CD4-positive, alpha-beta T cell treated with Interleukin-6 for 4 hours (primary cell): Measurements from ENCODE around the gene RNASE9.
"Not testable (repeated sequence)": the region's sequence is repeated elsewhere in the genome, so short reads cannot be mapped to it uniquely, and the experiment has no call there.

Source experiments
- DNase-seq: peaks from one replicate; pipeline ENCODE4 v3.0.0-alpha.2; 2020; ENCODE audit warnings: mixed read lengths

Gene RNASE9

DNA sequence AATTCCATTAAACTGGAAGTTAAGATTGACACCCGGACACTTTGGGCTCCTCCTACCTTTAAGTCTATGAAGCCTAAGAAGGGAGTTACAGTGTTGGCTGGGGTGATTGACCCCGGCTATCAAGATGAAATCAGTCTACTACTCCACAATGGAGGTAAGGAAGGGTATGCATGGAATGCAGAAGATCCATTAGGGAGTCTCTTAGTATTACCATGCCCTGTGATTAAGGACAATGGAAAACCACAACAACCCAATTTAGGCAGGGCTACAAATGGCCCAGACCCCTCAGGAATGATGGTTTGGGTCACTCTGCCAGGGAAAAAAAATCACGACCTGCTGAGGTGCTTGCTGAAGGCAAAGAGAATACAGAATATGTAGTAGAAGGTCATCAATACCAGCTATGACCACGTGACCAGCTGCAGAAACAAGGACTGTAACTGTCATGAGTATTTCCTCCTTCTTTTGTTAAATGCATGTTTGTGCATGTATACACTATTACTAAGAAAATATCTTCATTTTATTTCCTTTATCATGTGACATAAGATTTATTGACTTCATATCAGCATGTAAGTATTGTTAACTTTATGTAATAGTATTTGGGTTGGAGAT, 11.6 kb upstream of the RNASE9 start:
- not testable (repeated sequence) for DNase-seq

DNA sequence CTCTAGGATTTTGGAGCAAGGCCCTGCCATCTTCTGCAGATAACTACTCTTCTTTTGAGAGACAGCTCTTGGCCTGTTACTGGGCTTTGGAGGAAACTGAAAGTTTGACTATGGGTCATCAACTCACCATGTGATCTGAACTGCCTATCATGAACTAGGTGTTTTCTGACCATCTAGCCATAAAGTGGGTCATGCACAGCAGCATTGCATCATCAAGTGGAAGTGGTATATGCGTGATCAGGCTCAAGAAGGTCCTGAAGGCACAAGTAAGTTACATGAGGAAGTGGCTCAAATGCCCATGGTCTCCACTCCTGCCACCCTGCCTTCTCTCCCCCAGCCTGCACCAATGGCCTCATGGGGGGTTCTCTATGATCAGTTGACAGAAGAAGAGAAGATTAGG, 9.9 kb upstream of the RNASE9 start:
- DNase-seq: not testable (repeated sequence)

GRCh38 chr14:20569865-20570264, 9.0 kb upstream of the RNASE9 start:
- DNase-seq: not testable (repeated sequence)

DNA sequence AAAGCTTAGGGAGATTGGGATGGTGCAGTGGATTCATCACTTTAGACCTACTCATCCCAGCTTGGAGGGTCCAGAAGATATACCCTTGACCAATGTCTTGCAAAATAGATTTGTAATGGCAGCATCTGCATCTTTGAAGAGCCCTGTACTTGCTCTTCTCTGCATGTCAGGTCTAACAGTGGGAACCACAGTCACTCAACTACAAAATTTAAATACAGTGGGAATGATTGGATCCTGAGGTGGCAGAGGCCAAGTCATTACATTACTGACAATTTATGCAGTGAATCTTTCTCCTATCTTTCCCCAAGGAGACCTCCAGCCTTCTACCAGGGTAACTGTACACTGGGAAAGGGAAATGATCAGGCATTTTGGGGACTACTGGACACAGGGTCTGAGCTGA, 8.2 kb upstream of the RNASE9 start:
- DNase-seq: no peak

DNA sequence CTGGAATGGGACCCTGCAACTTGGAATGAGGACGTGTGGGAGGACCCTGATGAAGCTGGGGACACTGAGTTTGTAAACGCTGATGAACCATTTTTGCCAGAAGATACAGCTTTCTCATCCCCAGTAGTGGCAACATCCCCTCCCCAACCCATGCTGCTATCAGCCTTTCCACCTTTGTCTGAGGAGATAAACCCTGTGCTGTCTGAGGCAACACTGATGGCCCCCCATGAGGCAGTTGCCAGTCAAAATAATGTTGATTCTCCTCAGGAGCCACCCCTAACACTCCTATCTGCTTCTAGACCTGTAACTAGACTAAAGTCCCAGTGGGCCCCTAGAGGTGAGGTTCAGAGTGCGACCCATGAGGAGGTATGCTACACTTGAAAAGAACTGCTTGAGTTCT, 7.5 kb upstream of the RNASE9 start:
- no peak for DNase-seq

GRCh38 chr14:20567199-20567598, 6.4 kb upstream of the RNASE9 start:
- not testable (repeated sequence) for DNase-seq

DNA sequence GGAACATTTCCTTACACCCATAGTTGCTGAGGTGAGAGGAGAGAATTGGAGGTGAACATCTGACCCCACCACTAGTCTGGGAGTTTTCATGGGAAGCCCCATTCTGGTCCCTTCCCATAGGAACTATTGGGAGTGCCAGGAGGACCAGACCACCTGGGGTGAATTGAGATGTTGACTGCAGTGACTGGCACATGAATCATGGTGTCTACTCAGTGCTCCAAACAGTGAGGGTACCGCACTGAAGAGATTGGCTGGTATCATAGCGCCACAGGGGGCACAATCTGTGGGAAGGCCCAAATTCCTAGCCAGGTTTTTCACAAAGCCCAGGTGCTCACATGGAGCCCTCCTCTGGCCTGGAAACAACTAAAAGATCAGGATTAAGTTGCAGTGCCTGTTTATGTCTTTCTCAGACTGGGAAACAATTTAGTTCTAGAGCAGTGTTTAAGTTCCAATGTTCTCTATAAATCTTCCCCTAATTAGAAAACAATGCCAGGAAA, 3.7 kb upstream of the RNASE9 start:
- no peak for DNase-seq

- no peak for DNase-seq
Observed at GRCh38 chr14:20563971-20564370, 3.1 kb upstream of the RNASE9 start.

DNA sequence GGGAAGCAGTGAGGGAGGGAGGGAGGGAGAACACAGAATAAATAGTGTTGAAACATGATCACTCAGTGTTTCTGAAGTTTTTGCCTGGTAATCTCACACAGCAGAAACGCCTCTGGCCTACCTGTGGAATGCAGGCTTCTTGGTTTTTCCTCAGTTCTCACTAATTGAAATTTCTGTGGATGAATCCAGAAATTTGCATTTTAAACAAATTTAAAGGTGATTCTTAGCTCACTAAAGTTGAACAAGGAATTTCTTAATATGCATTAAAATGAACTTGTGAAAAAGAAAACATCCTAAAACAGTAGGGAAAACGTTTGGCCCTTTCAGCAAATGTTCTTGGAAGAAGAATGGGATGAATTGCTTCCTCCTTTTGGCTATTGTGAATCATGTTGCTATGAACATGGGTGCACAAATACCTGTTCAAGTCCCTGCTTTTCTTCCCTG, 1.4 kb downstream of the RNASE9 start:
- DNase-seq: no peak

- no peak for DNase-seq
Observed at GRCh38 chr14:20557212-20557542, 3.7 kb downstream of the RNASE9 start.

GRCh38 chr14:20556500-20557211, 4.2 kb downstream of the RNASE9 start:
- DNase-seq: no peak

GRCh38 chr14:20555845-20556244, 5.0 kb downstream of the RNASE9 start:
- no peak for DNase-seq

DNA sequence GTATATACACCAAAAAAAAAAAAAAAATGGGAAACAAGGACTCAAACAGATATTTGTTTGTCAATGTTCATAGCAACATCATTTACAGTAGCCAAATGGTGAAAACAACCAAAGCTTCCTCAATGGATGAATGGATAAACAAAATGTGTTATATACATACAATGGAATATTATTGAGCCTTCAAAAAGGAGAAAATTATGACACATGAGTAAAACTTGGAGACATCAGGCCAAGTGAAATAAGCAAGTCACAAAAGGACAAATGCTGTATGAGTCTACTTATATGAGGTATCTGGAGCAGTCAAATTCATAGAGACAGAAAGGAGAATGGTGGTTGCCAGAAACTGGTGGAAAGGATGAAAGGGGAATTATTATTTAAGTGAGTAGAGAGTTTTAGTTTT, 7.8 kb downstream of the RNASE9 start:
- no peak for DNase-seq

GRCh38 chr14:20551606-20552005, 9.2 kb downstream of the RNASE9 start:
- no peak for DNase-seq

DNA sequence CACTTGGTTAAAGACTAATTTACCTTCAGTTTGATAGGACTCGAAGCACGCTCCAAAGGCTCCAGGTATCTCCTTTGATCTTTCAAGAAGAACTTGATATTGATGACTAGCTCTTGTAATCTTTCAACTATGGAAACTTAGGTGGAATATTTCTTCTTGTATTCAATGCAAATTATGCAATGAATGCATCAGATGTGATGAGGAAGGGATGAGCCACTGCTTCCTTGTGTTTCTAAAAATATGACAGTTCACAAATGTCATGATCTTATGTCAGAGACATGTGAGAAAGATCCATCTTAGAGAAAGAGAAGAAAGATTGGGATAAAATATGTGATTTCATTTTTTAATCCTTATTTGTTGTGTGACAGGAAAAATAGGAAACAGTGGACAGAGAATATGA, 9.9 kb downstream of the RNASE9 start:
- no peak for DNase-seq

DNA sequence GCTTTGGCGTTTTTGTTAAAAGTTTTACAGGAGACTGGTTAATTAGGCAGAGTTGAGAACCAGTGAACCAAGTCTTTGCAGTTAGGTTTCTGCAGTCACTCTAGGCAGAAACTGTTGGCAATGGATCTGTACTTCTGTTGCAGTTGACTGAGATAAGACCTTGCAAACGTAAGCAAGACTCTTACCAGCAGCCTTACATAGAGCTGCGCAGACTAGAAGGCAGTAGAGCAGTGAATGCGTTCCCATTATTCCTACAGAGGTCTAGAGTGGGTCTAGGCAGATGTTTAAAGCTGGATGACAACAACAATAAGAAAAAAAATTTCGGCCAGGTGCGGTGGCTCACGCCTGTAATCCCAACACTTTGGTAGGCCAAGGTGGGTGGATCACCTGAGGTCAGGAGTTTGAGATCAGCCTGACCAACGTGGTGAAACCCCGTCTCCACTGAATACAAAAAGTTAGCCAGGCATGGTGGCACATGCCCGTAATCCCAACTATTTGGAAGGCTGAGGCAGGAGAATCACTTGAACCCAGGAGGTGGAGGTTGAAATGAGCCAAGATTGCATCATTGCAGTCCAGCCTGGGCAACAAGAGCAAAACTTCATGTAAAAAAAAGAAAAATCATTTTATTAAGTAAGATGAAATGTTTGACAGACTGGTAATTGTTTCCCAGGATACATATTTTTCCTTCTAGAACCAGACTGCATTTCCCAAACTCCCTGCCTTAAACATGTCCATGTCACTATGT, 12.3 kb downstream of the RNASE9 start:
- DNase-seq: no peak

DNA sequence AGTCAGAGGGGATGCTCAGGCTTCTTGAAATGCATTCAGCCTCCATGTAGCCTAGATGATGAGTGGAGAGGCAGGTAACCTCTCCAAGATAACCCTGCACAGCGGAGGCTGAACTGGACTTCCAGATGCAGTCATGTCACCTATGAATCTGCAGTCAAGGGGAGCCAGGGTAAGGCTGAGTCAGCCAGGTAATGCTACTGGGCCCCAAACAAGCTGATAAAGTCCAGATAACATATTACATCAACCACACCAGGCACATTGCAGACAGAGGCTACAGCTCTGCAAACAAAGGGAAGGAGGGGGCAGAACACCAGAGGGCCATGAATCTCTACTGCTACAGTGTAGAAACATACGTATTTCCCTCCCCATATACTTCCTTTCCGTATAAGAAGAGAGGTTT, 14.0 kb downstream of the RNASE9 start:
- no peak for DNase-seq

- no peak for DNase-seq
Observed at GRCh38 chr14:20539906-20540305, 20.9 kb downstream of the RNASE9 start.

DNA sequence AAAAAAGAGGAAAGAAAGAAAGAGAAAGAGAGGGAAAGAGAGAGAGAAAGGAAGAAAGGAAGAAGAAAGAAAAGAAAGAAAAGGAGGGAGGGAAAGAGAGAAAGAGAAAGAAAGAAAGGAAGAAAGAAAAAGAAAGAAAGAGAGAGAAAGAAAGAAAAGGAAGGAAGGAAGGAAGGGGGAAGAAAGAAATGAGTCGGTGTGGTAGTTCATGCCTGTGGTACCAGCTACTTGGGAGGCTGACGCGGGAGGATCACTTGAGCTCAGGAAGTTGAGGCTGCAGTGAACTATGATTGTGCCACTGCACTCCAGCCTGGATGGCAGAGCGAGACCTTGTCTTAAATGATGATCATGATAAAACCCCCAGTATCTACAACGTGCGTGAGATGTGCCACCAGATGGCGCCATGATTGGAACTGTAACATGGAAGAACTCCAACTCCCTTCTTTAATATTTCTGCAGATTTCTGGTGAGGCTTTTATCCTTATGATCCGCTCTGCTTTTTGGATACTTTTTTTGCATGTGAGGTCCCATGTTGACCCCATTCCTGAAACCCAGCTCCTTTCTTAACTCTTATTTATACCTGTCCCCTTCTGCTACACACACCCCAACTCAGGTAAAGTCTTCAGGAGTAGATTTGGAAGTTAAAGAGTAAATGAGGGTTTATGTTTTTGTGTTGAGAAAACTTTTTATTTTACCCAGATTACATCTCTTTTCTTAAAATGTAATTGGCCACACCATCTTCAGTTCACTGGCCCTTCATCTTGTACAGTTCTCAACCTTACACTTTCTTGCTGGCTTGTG, 29.9 kb downstream of the RNASE9 start:
- peak; percentile 82 for DNase-seq

DNA sequence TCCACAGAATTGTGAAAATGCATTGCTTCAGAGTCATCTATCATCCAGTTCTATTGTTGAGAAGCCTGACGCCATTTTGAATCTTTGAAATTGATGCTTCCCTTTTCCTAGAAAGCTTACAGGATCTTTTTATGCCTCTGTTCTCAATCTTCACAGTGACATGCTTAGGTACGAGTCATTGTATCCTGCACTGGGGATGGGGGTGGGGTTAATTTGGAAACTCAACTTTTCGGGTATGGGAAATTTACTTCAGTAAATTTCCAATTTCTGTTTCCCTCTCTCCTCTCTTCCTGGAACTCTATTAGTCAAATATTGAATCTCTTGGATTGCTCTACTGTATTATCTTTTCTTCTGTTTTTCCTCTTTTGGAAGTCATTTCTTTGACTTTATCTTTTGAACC, 31.0 kb downstream of the RNASE9 start:
- no peak for DNase-seq

GRCh38 chr14:20524027-20524426, 36.8 kb downstream of the RNASE9 start:
- DNase-seq: no peak

DNA sequence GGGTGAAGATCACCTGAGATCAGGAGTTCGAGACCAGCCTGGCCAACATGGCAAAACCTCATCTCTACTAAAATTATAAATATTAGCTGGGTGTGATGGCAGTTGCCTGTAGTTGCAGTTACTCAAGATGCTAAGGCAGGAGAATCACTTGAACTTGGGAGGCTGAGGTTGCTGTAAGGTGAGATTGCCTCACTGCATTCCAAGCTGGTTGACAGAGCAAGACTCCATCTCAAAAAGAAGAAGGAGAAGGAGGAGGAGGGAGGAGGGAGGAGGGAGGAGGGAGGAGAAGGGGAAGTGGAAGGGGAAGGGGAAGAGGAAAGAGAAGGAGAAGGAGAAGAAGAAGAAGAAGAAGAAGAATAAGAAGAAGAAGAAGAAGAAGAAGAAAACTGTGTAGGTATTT, 38.5 kb downstream of the RNASE9 start:
- no peak for DNase-seq

- DNase-seq: no peak
Observed at GRCh38 chr14:20516921-20517320, 43.9 kb downstream of the RNASE9 start.
